Ramos (cell line): Measurements from ENCODE around the gene RPP40.
"Not testable (repeated sequence)": the region's sequence is repeated elsewhere in the genome, so short reads cannot be mapped to it uniquely, and the experiment has no call there.

Source experiments
- in situ Hi-C: fragments of 300-500 bp; cut with MboI; formaldehyde crosslinking; loops from one replicate; pipeline ENCODE4 v1.14.3; 2022; ENCODE audit warnings: low sequenced_read_pairs; ENCODE audit not compliant: unreplicated experiment

The RPP40 gene

DNA sequence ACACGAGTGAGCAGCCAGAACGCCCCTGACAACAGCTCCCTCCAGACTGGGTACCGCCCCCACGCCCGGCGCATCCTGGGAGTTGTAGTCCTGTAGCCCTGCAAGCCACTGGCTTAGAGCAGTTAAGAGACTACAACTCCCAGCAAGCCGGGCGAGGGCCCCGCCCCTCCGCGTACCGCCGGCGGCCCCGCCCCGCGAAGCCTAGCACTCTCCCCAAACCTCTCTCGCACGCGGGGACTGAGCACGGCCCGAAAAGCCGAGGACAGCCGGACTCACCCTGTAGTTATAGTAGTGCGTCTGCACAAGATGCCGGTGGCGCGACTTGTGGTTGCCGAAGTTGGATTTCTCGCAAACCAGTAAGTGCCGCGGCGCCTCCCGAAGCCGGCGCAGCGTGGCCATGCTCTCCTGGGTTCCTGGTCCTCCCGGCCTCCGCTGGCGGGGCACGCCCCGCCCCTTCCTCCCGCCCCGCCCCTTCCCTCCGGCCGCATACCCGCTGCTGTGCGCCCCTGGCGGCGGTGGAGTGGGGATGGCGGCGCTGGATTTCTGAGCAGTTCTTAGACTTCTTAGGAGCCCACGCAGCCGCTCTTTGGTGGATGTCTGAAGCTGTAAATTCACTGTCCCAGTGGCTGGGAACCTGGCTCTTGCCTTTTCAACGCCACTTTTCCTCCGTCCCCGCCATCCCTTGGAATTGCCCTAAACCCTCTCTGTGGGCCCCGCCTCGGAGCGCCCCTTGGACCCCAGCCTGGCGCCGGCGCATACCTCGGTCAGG, at the start of gene RPP40:
Gene RPP40, minus strand, starts transcription at position 434 of the 769 bp plus-strand sequence. Its CDS starts 35 bp downstream, at position 399.
- in situ Hi-C loops, result no loop called here

- in situ Hi-C loops, result no loop called here
Measured at GRCh38 chr6:5053038-5053437, 49.2 kb upstream of the RPP40 start.

DNA sequence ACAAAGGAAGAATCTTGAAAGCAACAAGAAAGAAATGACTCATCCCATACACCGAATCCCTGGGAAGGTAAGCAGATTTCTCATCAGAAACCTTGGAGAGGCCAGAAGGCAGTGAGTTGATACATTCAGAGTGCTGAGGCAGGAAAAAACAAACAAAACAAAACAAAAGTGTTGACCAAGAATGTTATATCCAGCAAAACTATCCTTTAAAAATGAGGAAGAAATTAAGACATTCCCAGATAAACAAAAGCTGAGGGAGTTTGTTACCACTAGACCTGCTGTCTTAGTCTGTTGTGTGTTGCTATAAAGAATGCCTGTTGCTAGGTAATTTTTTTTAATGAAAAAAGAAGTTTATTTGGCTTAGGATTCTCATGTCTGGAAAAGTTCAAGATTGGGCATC, 47.6 kb upstream of the RPP40 start:
- in situ Hi-C loops, result no loop called here

DNA sequence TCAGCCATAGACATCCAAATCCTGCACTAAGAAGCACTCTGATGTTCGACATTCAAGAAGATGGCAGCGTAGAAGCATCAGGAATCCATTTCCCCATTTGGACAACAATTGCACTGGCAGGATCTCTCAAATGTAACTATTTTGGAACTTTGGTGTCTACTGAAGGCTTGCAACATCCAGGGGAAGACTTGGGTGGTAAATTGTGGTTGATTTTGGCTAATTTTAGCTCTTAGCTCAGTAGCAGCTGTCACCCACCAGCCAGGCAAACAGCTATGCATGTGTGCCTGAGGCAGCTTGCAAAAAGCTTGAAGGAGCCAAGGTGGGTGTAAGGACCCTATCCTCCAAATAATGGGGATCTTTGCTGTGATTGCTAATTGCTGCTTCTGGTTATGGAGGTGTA, 46.2 kb upstream of the RPP40 start:
- in situ Hi-C loops, result no loop called here

- in situ Hi-C loops, result no loop called here
Measured at GRCh38 chr6:5046430-5046829, 42.6 kb upstream of the RPP40 start.

DNA sequence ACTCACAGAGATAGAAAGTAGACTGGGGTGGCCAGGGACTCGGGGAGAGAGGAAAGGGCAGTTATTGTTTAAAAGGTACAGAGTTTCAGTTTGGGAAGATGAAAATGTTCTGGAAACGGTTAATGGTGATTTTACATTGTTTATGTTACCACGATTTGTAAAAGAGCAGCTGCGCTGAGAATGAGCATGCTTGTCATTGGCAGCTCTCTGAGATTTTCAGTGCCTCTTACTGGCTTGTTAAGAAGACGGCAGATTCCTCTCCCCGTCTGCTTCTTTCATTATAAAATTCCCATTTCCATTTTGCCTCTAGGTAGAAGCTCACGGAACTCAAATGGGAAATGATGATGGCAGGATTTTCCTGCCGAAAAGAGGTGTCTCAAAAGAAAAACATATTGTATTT, 41.6 kb upstream of the RPP40 start:
- in situ Hi-C loops, result no loop called here

DNA sequence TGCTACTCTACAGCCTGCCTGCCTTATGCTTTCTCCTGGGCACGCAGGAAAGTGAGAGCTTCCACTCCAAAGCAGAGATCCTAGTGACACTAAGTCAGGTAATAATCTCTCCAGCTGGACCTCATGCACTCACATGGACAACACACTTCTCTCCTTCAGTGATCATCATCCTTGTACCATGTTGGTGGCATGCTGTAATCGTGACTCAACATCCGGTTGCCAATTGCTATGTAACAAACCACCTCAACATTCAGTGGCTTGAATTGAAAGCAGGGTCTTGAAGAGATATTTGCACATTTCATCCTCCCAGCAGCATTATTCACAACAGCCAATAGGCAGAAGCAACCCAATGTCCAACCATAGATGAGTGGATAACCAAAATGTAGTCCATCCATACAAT, 41.0 kb upstream of the RPP40 start:
- in situ Hi-C loops, result no loop called here

- in situ Hi-C loops, result no loop called here
Measured at GRCh38 chr6:5042436-5042835, 38.6 kb upstream of the RPP40 start.

- in situ Hi-C loops, result no loop called here
Measured at GRCh38 chr6:5041955-5042354, 38.1 kb upstream of the RPP40 start.

- in situ Hi-C loops, result no loop called here
Measured at GRCh38 chr6:5036269-5036668, 32.4 kb upstream of the RPP40 start.

DNA sequence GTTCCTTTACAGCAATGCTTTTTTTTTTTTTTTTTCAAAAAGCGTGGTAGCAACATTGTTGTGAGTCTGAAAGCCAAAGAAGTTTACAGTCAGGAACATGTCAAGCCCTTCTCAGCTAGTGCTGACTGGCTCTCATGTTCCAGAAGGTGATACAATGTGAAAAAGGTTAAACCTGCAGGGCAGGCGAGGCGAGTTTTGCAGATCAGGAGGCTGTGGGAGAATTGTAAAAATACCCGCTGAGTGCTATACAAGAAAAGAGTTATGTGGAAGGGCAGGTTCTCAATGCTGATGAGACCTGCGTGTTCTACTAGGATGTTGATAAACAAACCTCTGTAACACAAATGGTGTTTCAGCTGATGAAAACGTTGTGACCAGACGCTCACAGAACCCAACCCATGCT, 30.9 kb upstream of the RPP40 start:
- in situ Hi-C loops, result no loop called here

GRCh38 chr6:5034328-5034727, 30.5 kb upstream of the RPP40 start:
- in situ Hi-C loops, result no loop called here

GRCh38 chr6:5033214-5033904, 29.5 kb upstream of the RPP40 start:
- in situ Hi-C loops, result not testable (repeated sequence)

GRCh38 chr6:5032706-5033105, 28.9 kb upstream of the RPP40 start:
- in situ Hi-C loops, result not testable (repeated sequence)

GRCh38 chr6:5031150-5031549, 27.3 kb upstream of the RPP40 start:
- in situ Hi-C loops, result no loop called here

DNA sequence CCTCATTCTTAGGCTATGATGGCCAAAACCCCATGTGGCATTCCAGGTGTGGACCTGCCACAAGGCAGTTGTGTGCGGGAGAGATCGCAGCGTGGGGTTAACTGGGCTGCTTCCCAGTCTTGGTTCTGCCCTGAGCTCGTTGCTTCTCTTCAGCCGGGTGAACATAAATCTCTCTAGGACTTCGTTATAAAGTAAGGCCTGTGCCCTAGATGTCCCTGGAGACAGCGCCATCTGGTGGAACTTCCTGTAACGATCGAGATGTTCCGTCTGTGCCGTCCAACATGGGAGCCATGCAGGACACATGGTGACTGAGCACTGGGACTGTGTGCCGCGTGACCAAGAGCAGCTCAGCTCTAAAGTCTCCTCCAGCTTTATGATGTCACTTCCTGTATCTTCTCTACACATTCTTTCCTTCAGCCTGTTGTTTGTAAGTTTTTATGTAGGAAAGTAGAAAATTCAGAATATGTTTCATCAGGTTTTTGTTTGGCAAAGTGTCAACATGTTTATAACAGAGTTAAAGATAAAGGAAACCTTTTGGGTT, 26.8 kb upstream of the RPP40 start:
- in situ Hi-C loops, result no loop called here

- in situ Hi-C loops, result no loop called here
Measured at GRCh38 chr6:5029609-5030008, 25.8 kb upstream of the RPP40 start.

DNA sequence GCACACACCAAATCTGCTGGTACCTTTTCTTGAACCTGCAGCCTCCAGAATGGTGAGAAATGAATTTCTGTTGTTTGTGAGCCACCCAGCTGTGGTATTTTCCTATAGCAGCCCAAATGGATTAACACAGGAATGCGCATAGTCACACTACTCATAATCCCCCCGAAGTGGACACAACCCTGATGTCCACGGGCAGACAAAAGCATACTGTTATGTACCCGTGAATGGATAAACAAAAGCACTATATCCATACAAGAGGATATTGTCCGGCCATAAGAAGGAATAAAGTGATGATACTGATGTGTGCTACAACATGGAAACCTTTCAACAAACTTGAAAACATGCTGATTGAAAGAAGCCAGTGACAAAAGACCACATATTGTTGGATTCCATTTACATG, 25.1 kb upstream of the RPP40 start:
- in situ Hi-C loops, result no loop called here

DNA sequence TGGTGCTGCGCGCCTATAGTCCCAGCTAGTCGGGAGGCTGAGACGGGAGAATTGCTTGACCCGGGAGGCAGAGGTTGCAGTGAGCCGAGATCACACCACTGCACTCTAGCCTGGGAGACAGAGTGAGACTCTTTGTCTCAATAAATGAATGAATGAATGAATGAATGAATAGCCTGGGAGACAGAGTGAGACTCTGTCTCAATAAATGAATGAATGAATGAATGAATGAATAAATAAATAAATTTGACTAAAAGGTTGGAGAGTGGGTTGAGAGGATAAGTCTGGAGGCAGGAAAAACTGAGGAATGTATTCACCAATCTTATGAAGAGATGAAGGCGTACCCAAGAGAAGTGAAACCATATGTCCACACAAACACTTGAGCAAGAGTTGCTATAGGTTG, 24.5 kb upstream of the RPP40 start:
- in situ Hi-C loops, result no loop called here

- in situ Hi-C loops, result no loop called here
Measured at GRCh38 chr6:5025911-5026819, 22.3 kb upstream of the RPP40 start.

DNA sequence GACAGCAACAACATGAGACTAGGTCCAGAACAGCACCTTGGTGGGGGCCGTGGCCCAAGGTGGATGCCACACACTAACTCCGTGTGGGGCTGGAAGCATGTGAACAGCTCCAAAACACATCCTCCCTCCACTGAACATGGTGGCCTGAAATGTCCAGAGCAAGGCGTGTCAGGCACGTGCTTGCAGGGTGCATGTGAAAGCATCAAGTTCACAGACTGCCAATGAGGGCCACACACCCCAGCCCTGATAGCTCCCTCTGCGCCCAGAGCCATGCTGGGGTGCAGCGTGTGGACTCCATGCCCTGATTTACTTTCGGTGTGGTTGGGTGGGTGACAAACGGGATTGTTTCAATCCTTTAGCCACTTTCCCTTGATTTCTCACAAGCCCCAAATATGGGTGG, 20.1 kb upstream of the RPP40 start:
- in situ Hi-C loops, result no loop called here
